ENCODE measurements around the gene USB1.

Gene USB1, protein sequence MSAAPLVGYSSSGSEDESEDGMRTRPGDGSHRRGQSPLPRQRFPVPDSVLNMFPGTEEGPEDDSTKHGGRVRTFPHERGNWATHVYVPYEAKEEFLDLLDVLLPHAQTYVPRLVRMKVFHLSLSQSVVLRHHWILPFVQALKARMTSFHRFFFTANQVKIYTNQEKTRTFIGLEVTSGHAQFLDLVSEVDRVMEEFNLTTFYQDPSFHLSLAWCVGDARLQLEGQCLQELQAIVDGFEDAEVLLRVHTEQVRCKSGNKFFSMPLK

DNA sequence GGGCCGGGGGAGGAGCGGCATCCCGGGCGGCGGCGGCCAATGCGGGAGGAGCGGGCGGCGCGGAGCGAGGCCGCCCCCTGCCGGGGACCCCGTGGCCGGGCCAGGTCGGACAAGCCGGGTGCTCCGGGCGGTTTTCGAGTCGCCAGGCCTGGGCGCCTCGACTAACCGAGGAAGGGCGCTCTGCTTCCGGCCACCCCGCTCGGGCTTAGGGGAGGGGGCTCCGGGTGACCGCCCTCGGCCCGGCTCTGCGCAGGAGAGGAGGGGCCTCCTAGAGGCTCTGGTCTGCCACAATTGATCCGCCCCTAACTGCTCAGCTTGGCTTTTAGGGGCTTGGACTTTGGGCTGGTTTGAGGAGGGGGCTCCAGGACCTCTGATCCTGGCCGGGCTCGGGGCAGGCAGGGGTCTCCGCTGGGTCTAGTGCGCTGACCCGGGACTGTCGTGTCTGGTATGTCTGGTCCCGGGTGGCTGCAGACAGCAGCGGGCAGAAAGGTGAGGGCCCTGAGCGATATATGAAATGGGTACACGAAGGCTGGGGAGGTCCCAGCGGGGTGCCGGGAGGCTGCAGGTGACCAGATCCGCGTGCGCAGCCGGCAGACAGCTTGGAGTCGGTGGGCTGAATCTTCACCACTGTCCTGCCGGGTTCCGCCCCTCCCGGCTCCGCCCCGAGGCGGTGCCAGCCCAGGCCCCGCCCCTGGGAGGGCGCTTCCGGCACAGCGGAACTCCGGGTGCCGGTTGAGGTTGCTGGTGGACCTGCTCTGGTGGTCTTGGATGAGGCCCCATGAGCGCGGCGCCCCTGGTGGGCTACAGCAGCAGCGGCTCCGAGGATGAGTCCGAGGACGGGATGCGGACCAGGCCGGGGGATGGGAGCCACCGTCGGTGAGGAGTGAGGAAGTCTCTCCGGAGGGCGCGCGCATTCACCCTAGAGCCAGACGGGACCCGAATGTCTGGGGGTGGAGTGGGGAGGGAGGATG is at the start of gene USB1:
Gene USB1, plus strand, starts transcription at position 702 of the 971 bp plus-strand sequence. Its CDS starts 77 bp downstream, at position 779.
- DNase-seq (ENCODE audit: insufficient read length, low spot score) = peak; percentile 96
- FAIRE-seq = peak; percentile 97

DNA sequence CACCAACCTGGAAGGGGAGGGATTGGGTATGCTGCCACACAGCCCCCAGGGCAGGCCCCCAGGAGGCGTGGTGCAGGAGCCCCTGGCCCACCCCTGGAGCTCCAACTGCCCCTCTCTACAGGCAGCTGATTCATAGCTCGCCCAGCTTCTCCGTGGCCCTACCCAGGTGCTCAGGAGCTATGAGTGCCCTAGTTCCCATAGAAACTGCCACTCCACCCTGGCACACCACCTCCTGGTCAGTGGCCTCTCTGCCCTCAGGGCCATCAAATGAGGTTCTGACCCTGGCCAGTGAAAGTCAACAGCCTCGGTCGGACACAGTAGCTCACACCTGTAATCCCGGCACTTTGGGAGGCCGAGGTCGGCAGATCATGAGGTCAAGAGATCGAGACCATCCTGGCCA is 48.3 kb upstream of the USB1 start:
- DNase-seq (ENCODE audit: insufficient read length, low spot score) (no peak), FAIRE-seq (no peak)

DNA sequence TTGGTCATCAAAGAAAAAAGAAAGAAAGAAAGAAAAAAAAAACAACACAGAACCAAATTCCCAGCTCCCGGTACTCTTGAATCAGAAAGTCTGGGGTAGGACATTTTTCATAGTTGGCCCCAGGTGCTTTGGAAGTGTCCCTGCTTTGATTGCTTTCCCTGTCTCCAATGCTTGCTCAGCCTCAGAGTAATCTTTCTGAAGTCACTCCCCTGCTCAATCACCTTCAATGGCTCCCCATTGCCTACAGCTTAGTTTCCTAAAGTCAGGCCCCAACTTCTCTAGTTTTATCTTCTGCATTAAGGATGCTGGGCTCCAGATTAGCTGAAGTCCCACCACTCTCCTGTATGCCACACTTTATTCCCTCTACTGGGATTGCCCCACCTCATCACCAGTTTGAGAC is 47.4 kb upstream of the USB1 start:
- DNase-seq (ENCODE audit: insufficient read length, low spot score) (no peak), FAIRE-seq (no peak)

DNA sequence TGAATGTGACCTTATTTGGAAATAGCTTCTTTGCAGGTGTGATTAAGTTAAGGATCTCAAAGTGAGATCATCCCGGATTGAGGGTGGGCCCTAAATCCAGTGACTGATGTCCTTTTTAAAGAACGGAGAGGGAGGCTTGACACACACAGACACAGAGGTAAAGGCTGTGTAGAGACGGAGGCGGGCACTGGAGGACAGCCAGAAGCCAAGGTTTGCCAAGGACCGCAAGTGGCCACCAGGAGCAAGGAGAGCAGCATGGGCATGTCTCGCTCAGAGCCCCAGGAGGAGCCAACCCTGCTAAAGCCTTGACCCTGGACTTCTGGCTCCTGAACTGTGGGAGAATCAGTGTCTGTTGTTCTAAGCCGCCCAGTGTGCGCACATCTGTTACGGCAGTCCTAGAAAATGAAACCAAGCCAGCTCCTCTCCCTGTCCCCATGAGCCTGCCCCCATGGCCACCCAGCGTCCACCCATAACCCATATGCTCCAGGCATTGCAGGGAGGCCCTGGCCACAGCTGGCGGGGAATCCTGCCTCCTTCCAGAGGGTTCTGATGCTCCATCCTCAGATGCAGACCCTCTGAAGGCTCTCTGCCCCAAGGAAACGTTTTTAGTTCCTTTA is 45.5 kb upstream of the USB1 start:
- no peak for FAIRE-seq
- no peak for DNase-seq (ENCODE audit: insufficient read length, low spot score)

DNA sequence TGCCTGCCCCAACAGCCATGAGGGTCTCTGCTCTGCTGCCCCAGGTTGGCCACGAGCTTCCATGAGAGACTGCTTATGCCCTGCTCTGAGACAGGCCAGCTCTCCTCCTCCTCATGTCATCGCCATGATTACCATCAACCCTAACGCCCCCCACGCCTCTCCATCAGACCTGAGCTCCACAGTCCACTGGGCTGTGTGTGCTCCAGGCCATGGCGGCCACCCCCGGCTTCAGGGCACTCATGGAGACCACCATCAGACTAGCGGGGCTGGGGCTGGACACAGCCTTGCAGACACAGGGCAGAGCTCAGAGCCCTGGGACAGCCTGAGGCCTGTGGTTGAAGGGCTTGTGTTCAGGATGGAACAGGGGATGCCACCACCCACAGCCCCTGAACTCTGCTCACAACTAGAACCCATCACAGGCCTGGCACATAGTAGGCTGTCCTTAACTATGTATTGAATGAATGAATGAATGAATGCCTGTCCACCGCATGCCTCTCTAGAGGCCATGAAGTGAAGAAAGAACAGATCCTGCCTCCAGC is 44.9 kb upstream of the USB1 start:
- DNase-seq (ENCODE audit: insufficient read length, low spot score) (no peak), FAIRE-seq (no peak)

DNA sequence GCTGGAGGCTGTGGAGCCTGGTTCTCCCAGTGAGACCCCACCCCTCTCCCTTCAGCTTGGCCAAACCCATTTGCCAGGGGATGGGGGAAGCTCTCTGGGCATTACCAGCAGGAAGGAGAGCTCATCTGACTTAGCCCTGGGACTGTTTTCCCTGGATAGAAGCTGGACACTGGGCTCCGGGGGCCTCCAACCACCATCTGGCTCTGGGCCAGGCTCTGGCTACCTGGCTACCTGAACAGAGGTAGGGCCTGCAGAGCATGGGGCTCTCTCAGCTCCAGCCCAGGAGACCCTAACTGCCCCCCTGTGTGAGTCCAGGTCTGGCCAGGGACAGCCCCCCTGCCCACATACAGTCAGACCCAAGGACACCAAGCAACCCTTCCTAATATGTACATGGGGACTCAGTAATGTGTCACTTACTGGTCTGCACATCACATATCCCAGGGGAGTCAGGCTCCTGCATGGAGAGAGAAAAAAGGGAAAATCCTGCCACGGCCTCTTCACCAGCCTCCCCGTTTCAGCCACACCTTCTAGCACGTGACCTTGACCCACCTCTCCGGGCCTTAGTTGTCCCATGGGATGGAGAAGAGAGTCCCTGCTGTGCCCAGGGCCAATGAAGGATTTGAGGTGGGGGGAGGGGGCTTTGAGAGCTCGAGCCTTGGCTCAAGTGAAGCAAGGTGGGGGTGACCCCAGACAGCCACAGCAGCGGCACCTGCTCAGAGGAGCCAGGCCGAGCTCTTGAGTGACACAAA is 44.1 kb upstream of the USB1 start:
- FAIRE-seq (no peak), DNase-seq (ENCODE audit: insufficient read length, low spot score) (no peak)

DNA sequence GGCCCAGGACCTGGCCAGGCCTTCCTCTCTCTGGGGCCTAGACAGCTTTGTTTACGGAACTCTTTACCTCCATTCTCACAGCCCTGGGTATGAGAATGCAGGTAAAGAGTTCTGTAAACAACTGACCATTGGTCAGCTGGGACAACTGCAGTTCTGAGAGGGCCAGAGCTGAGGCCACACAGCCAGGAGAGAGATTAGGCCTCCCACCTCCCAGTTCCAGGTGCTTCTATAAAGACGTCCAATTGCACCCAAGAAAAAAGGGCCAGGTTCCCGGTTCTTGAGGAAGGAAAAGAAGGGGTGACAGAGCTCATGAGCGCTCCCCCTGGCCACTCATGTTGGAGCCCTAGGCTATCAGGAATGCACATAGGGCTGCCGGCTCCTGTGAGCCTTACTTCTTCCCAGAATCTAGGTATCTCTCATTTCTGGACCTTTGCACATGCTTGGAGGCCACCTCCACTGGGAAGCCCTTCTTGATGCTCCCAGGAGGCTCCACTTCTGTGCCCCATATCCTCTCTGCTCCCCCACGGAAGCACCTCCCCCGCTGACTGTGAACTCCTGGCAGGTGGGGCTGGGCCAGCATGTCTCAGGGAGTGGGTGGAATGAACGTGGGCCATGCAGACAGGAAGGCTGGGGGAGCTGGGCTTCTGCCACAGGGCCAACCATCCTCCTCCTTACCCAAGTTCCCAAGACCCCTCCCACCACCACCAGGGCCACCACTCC is 43.4 kb upstream of the USB1 start:
- DNase-seq (ENCODE audit: insufficient read length, low spot score) (no peak), FAIRE-seq (no peak)

DNA sequence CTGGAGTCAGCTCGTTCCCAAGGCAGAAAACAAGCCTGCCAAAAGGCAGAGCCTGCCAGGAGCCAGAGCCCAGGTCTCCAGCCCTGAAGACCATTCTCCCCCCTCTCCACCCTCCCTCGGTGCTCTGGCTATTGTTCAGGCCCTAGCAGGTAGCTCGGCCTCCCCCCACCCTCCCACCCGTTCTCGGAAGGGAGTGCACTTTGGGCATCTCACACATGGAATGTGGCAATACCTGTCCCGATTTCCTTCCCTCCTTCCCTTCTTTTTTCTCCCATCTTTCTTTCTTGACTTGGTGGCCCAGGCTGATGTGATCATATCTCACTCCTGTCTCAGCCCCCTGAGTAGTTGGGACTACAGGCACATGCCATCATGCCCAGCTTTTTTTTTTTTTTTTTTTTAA is 42.7 kb upstream of the USB1 start:
- FAIRE-seq (no peak), DNase-seq (ENCODE audit: insufficient read length, low spot score) (no peak)

DNA sequence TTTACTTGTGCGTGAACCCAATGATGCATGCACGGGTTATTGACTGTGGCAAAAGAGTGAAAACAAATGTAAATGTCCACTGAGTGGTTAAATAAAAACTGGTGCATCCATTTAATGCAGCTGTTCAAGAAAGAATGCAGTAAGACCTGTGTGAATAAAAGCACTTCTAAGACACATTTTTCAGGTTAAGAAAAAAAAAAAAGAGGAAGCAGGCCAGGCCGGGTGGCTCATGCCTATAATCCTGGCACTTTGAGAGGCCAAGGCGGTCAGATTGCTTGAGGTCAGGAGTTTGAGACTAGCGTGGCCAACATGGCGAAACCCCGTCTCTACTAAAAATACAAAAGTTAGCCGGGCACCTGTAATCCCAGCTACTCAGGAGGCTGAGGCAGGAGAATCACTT is 42.1 kb upstream of the USB1 start:
- FAIRE-seq (no peak), DNase-seq (ENCODE audit: insufficient read length, low spot score) (no peak)

DNA sequence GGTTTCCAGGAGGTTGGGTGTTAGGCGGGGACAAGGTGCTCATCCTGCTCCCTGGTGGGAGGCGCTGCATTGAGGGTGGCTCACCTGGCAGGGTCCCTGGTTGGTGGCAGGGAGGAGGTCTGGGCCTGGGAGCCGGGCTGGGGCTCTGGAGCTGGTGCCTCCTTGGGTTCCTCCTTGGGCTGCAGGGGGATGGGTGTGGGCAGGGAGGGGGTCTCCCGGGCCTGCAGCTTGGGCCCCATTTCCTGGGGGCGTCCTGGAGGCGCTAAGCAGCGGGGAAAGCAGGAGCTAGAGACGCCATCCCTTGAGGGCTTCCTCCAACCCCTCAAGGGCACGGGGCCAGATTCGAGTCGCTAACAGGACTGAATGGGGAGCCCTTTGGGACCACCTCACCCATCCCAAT is 41.4 kb upstream of the USB1 start:
- DNase-seq (ENCODE audit: insufficient read length, low spot score) (no peak), FAIRE-seq (no peak)

DNA sequence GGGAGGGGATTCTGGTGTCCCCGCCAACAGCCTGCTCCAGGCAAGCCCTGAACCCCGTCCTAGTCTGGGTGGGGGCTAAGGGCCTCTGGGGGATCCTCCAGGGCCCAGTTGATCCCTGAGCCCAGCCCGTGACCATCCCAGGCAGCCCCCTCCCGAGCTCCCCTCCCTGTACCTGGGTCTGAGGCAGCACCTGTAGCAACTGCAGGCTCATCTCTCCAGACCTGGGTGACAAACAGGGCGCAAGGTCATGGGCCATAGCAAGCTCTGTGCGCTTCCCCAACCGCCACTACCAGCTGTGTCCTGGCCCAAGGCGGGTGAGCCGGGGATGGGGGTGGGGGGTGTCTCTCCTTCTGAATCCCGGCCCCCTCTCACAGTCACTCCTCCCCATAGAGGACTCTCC is 40.9 kb upstream of the USB1 start:
- no peak for FAIRE-seq
- DNase-seq (ENCODE audit: insufficient read length, low spot score) = no peak

DNA sequence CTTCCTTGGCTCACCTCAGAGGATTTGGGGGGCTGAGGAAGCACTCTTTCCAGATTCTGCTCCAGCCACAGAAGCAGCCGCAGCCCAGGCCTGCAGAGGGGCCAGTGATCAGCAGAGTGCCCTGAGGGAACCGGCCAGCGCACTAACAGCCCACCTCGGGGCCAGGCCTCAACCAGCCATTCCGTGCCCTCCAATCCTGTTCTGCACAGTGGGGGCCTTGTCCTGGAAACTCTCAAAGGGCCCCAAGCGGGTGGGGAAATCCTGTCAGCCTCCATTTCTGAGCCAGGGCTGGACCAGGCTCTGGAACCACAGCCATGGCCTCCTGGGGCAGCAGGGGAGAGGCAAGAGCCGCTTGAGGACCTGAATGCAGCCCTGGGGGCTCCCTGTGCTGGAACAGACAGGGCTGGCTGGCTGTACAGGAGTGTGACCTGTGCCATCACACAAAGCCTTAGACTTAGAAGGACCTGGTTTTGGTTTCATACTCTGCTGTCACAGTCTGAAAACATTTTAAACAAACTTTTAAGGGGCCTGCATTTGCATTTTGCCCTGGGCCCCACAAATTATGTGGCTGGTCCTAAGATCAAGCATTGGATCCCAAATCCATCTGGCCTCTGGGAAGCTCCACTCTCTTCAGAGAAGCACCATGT is 40.3 kb upstream of the USB1 start:
- DNase-seq (ENCODE audit: insufficient read length, low spot score) (no peak), FAIRE-seq (no peak)

DNA sequence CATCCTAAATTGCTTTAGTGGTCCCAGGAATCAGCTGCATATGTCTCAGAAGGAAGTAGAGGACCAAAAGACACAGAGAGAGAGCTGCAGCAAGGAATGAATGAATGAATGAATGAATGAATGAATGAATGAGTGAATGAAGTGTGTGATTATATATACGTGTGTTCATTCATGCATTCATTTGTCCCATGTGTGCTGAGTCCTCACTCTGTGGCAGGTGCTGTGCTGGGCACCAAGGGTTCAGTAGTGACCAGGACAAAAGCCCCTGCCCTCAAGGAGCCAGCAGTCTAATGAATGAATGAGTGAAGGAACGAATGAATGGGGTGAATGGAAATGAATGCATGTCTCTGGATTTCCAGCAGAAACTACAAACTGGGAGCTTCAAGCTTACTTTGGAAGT is 39.7 kb upstream of the USB1 start:
- FAIRE-seq = no peak
- DNase-seq (ENCODE audit: insufficient read length, low spot score) = no peak

DNA sequence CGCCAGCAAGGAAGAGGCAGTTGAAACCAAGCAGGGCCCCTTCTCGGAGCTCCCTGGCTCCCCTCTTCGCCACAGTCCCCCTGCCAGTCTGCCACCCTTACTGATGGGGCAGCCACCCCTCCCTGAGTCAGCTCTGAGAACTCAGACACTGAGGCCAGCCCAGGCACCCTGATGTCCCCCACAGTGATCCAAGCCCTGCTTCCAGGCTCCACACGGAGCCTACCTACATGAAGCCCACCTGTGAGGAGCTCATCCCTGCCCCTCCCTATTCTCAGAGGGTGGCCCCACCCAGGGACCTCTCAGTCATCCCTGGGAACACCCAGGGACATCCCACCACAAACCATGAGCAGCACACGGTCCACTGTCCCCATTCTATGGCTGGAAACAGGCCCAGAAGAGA is 39.2 kb upstream of the USB1 start:
- DNase-seq (ENCODE audit: insufficient read length, low spot score) (no peak), FAIRE-seq (no peak)

DNA sequence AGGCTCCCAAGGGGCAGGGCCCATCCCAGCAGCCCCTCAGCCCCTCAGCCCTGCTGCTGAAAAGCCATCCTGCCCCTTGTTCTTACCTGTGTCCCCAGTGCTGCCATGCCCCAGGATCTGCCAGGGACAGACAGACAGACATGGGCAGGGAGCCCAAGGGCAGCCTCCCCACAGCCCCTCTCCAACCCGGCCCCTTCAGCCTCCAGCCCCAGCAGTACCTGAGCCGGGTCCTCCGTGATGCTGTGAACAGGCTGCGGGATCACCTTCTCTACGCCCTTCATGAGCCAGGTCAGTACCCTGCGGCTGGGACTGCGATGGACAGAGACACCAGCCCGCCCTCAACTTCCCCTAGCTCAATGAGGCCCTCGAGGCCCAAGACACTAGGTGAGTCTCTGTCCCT is 38.5 kb upstream of the USB1 start:
- DNase-seq (ENCODE audit: insufficient read length, low spot score) = no peak
- no peak for FAIRE-seq

DNA sequence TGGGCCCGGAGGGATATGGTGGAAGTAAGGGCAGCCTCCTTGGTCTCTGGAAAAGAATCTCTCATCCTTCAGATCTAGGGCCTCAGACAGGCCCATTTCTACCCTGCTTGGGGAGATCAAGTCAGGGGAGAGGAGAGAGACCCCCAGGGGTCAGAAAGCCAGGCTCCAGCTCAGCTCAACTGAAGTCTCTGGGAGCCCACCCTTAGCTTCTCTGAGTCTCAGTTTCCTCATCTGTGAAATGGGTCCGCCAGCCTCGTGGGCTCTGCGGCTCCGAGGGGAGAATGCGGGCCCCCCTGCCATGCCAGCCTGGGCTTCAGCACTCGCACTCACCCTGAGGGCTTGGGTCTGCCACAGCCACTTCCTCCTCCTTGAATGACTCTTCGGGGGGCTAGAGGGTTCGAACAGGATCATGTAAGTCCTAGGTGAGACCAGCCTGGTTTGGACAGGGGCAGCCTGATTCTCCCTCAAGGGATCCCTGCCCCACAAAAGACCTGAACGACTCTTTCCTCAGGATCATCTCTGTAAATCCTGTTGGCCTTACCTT is 37.0 kb upstream of the USB1 start:
- DNase-seq (ENCODE audit: insufficient read length, low spot score) = no peak
- FAIRE-seq = no peak

DNA sequence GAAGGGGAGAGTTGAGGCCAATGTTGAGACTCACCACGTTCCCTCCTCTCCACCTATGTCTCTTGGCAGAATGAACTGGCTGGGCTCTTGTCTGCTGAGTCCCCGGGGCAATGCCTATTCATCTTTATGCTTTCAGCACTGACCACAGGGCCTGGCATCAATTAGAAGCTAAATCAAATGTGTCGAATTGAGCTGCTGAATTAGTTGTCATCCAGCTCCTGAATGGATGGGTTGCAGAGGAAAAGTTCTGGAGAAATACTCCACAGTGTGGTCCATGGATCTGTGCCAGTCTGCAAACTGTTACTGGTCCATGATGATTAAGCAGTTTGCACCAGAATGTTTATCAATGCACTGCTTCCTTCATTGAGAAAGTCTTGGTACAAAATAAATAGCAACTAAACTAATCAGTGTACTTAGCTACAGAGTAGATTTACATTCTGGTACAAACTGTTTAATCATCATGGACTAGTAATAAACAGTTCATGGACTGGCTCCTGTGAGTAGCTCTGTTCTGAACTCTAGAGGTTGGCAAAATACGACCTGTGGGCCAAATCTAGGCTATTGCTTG is 34.9 kb upstream of the USB1 start:
- FAIRE-seq (no peak), DNase-seq (ENCODE audit: insufficient read length, low spot score) (no peak)

DNA sequence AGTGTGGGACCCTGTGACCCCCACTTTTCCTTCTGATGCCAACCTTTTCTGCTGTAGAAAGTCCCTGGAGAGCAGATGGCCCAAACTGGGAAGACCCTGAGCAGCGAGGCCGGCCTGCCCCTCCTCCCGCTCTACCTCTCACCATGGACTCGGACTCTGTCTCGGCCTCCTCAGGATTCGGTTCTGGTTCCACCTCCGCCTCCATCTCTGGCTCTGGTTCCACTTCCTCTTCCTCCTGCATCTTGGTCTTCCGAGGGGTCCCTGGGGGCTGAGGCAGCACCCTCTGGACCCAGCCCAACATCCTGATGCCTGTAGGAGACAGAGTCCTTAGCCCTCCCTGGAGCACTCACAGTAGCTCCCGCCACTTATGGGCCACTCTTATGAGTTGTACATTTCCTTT is 34.2 kb upstream of the USB1 start:
- no peak for FAIRE-seq
- no peak for DNase-seq (ENCODE audit: insufficient read length, low spot score)

DNA sequence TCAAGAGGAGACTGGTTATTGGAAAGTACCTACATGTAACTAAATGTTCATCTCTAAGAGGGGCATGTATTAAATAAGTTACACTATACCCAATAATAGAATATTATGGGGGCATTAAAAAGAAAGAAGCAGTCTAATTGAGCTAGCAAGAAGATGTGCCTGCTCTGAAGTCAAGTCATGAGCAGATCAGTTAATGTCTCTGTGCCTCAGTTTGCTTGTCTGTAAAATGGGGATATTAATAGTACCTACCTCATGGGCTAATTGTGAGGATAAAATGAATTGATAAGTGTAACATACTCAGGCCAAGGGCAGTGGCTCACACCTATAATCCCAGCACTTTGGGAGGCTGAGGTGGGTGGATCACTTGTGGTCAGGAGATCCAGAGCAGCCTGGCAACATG is 33.3 kb upstream of the USB1 start:
- FAIRE-seq = no peak

More for the DNA sequence above, 33.3 kb upstream of the USB1 start:
- no peak for DNase-seq (ENCODE audit: insufficient read length, low spot score)

Measured in GM19239 (cell line).